HCT116 (cell line): ENCODE measurements around the gene LMBR1. TPM values are rescaled to one million over a fixed set of nuclear protein-coding genes. Genes with fewer than 3 reads are reported as not detected.

Experiments
- ATAC-seq: fragments of 200-7000 bp; cut with Tn5 transposase; 2 replicates; pipeline ENCODE4 v1.9.1; 2020; ENCODE audit warnings: mild to moderate bottlenecking, moderate library complexity
- BruUV-seq: library from RNA; stranded (reverse); fragments of 400-500 nt; replicated peaks from 2 replicates; lab custom pipeline; 2021; lab: Mats Ljungman, UMichigan
- CTCF ChIA-PET: fragments of 300-600 bp; sonication (Branson Sonifier 250); formaldehyde crosslinking; loops from one replicate; lab custom pipeline; 2021; ENCODE audit warnings: antibody characterized with exemption; lab: Charles Lee
- POLR2A ChIA-PET: fragments of 300-600, 350-600 bp; sonication (Branson Sonifier 250); formaldehyde crosslinking; loops from one replicate; lab custom pipeline; 2021; ENCODE audit warnings: antibody characterized with exemption; lab: Charles Lee
- RAD21 ChIA-PET, 2 experiments: fragments of 300-600 bp; sonication (Branson Sonifier 250); formaldehyde crosslinking; loops; one replicate each; lab custom pipeline; 2023; ENCODE audit warnings: low total read pairs in 2 of 2; ENCODE audit not compliant: uncharacterized antibody in 2 of 2, unreplicated experiment in 2 of 2, low non-redundant PET in 1 of 2; lab: Charles Lee
- DNase-seq: peaks from one replicate; pipeline ENCODE4 v3.0.0-alpha.2; 2010; ENCODE audit warnings: low read depth, low spot score
- H2AFZ ChIP-seq: fragments of 200-600 bp; shearing (Covaris generic), sonication (generic); 2 replicates; pipeline ENCODE4 v1.6.1; 2017; ENCODE audit warnings: low read depth, mixed run types, mixed read lengths, antibody characterized with exemption, low read length; ENCODE audit not compliant: poor library complexity, severe bottlenecking
- H3K27ac ChIP-seq: 2 replicates; pipeline ENCODE4 v1.5.1; 2012; ENCODE audit warnings: low read depth, low read length
- H3K27me3 ChIP-seq: fragments of 200-600 bp; sonication (generic); 2 replicates; pipeline ENCODE4 v1.6.1; 2016; ENCODE audit warnings: mixed run types, low read length, mixed read lengths; ENCODE audit not compliant: insufficient read depth
- H3K36me3 ChIP-seq, 2 experiments: fragments of 200-500 bp in 1 of 2; fragments of 200-600 bp in 1 of 2; sonication (Bioruptor generic) in 1 of 2; sonication (generic) in 1 of 2; 2 replicates each; pipeline versions ENCODE4 v1.5.1 to v1.6.1; 2014 to 2016; ENCODE audit warnings: low read length in 2 of 2, inconsistent platforms in 1 of 2, mixed read lengths in 1 of 2, mixed run types in 1 of 2; ENCODE audit not compliant: insufficient read depth in 2 of 2, control insufficient read depth in 1 of 2
- H3K4me1 ChIP-seq, 2 experiments: fragments of 200-600 bp in 1 of 2; sonication (generic) in 1 of 2; 2 replicates each; pipeline versions ENCODE4 v1.5.1 to v1.6.1; 2012 to 2017; ENCODE audit warnings: low read length in 2 of 2, inconsistent platforms in 1 of 2, mild to moderate bottlenecking in 1 of 2, mixed read lengths in 1 of 2, mixed run types in 1 of 2, moderate library complexity in 1 of 2; ENCODE audit not compliant: insufficient read depth in 2 of 2, control insufficient read depth in 1 of 2
- H3K4me2 ChIP-seq: fragments of 200-600 bp; sonication (generic); 2 replicates; pipeline ENCODE4 v1.6.1; 2017; ENCODE audit warnings: mixed run types, low read length, mixed read lengths
- H3K4me3 ChIP-seq, 2 experiments: fragments of 200-600 bp in 1 of 2; sonication (generic) in 1 of 2; replicated peaks in 1 of 2; 2 replicates each; pipeline ENCODE4 v1.5.1; 2011 to 2016; ENCODE audit warnings: low read length in 2 of 2, control low read depth in 1 of 2, low read depth in 1 of 2, mild to moderate bottlenecking in 1 of 2, mixed read lengths in 1 of 2, mixed run types in 1 of 2
- H3K79me2 ChIP-seq: fragments of 200-600 bp; sonication (generic); 2 replicates; pipeline ENCODE4 v1.6.1; 2017; ENCODE audit warnings: mild to moderate bottlenecking, mixed run types, low read length, moderate library complexity, mixed read lengths; ENCODE audit not compliant: insufficient read depth
- H3K9ac ChIP-seq: fragments of 200-600 bp; sonication (generic); 2 replicates; pipeline ENCODE4 v1.6.1; 2016; ENCODE audit warnings: low read length, mixed read lengths
- H3K9me2 ChIP-seq: fragments of 200-600 bp; sonication (generic), shearing (Covaris generic); 2 replicates; pipeline ENCODE4 v1.6.1; 2017; ENCODE audit warnings: mixed run types, mild to moderate bottlenecking, moderate library complexity; ENCODE audit not compliant: insufficient read depth
- H3K9me3 ChIP-seq, 2 experiments: fragments of 200-500 bp in 1 of 2; fragments of 200-600 bp in 1 of 2; sonication (Bioruptor generic) in 1 of 2; sonication (generic) in 1 of 2; 2 replicates each; pipeline ENCODE4 v1.6.1; 2014 to 2017; ENCODE audit warnings: low read length in 2 of 2, mixed read lengths in 2 of 2, inconsistent platforms in 1 of 2, low read depth in 1 of 2, mild to moderate bottlenecking in 1 of 2, mixed run types in 1 of 2, moderate library complexity in 1 of 2; ENCODE audit not compliant: control insufficient read depth in 1 of 2, insufficient read depth in 1 of 2
- H4K20me1 ChIP-seq: fragments of 200-600 bp; sonication (generic), shearing (Covaris generic); 2 replicates; pipeline ENCODE4 v1.6.1; 2017; ENCODE audit warnings: mixed run types, mild to moderate bottlenecking, moderate library complexity; ENCODE audit not compliant: insufficient read depth
- CBX3 ChIP-seq: IDR thresholded peaks from 2 replicates; pipeline ENCODE4 v1.6.1; 2012; ENCODE audit warnings: low read depth
- CEBPB ChIP-seq: IDR thresholded peaks from 2 replicates; pipeline ENCODE4 v1.6.1; 2012; ENCODE audit warnings: low read depth
- EGR1 ChIP-seq: IDR thresholded peaks from 2 replicates; pipeline ENCODE4 v1.6.1; 2012; ENCODE audit warnings: low read depth
- EZH2 ChIP-seq: fragments of 200-600 bp; sonication (generic); IDR thresholded peaks from 2 replicates; pipeline ENCODE4 v1.6.1; 2017; ENCODE audit warnings: antibody characterized with exemption, mixed run types
- FOSL1 ChIP-seq: IDR thresholded peaks from 2 replicates; pipeline ENCODE4 v1.6.1; 2012; ENCODE audit warnings: low read depth
- JUND ChIP-seq: IDR thresholded peaks from 2 replicates; pipeline ENCODE4 v1.6.1; 2012
- SIN3A ChIP-seq: IDR thresholded peaks from 2 replicates; pipeline ENCODE4 v1.6.1; 2012; ENCODE audit warnings: low read depth
- SRF ChIP-seq: IDR thresholded peaks from 2 replicates; pipeline ENCODE4 v1.6.1; 2012; ENCODE audit warnings: low read depth
- YY1 ChIP-seq: IDR thresholded peaks from 2 replicates; pipeline ENCODE4 v1.6.1; 2011; ENCODE audit warnings: low read length, low read depth, moderate library complexity, mild to moderate bottlenecking; ENCODE audit not compliant: insufficient replicate concordance; ENCODE audit errors: extremely low read depth
- ZNF274 ChIP-seq: fragments of 200-500 bp; sonication (Bioruptor generic); IDR thresholded peaks from 2 replicates; pipeline ENCODE4 v1.6.1; 2014; ENCODE audit warnings: mild to moderate bottlenecking, low read depth, low read length, inconsistent platforms
- intact Hi-C: fragments of 100-400 bp; cut with micrococcal nuclease; formaldehyde crosslinking; loops from 2 replicates; pipeline ENCODE4 v1.10.0; 2022
- total RNA-seq: library from RNA; stranded (reverse); gene quantifications from one replicate; pipeline ENCODE4 v1.2.1, GENCODE V29; 2021; ENCODE audit not compliant: unreplicated experiment
- TF ChIP-seq, protein P1 (sequence below): IDR thresholded peaks from 2 replicates; pipeline ENCODE4 v1.6.1; 2012
- TF ChIP-seq, protein P2 (sequence below): IDR thresholded peaks from 2 replicates; pipeline ENCODE4 v1.6.1; 2012; ENCODE audit warnings: low read depth

Gene LMBR1
- total RNA-seq, 1 experiment from 2014 or later, result 84.0 TPM

DNA sequence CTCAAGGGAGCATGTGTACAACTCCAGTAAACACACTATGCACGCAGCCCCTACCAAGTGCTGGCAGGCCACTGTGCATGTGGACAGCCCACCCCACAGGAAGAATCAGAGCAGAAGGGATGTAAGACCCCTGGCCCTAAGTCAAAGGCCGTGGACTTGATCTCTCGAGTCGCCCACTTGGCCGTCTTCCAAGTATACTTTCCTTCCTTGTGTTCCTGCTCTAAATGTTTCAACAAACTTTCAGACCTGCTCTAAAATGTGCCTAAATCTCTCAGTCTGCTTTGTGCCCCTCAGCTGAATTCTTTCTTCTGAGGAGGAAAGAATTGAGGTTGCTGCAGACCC is 35.4 kb upstream of the LMBR1 start:
- H3K27me3 ChIP-seq, result no peaks in the 10 kb centered on the region
- H3K4me3 ChIP-seq, result no peak overlapping the region
- H3K4me1 ChIP-seq, result no peaks in the 10 kb centered on the region
- H3K79me2 ChIP-seq, result no peaks in the 10 kb centered on the region
- ATAC-seq, result no peak
- no peak overlapping the region for H3K4me2 ChIP-seq
- TF ChIP-seq ZNF274, result no peak
- TF ChIP-seq, protein P1, sequence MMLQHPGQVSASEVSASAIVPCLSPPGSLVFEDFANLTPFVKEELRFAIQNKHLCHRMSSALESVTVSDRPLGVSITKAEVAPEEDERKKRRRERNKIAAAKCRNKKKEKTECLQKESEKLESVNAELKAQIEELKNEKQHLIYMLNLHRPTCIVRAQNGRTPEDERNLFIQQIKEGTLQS, result no peak
- TF ChIP-seq EGR1, result no peak
- TF ChIP-seq SIN3A, result no peak
- TF ChIP-seq FOSL1, result no peak
- no peak for TF ChIP-seq YY1
- no peak for TF ChIP-seq EZH2
- TF ChIP-seq CBX3, result no peak
- TF ChIP-seq, protein P2, sequence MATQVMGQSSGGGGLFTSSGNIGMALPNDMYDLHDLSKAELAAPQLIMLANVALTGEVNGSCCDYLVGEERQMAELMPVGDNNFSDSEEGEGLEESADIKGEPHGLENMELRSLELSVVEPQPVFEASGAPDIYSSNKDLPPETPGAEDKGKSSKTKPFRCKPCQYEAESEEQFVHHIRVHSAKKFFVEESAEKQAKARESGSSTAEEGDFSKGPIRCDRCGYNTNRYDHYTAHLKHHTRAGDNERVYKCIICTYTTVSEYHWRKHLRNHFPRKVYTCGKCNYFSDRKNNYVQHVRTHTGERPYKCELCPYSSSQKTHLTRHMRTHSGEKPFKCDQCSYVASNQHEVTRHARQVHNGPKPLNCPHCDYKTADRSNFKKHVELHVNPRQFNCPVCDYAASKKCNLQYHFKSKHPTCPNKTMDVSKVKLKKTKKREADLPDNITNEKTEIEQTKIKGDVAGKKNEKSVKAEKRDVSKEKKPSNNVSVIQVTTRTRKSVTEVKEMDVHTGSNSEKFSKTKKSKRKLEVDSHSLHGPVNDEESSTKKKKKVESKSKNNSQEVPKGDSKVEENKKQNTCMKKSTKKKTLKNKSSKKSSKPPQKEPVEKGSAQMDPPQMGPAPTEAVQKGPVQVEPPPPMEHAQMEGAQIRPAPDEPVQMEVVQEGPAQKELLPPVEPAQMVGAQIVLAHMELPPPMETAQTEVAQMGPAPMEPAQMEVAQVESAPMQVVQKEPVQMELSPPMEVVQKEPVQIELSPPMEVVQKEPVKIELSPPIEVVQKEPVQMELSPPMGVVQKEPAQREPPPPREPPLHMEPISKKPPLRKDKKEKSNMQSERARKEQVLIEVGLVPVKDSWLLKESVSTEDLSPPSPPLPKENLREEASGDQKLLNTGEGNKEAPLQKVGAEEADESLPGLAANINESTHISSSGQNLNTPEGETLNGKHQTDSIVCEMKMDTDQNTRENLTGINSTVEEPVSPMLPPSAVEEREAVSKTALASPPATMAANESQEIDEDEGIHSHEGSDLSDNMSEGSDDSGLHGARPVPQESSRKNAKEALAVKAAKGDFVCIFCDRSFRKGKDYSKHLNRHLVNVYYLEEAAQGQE, result no peak
- no peak for TF ChIP-seq JUND
- TF ChIP-seq CEBPB, result no peak
- no peak for TF ChIP-seq SRF
- TF ChIP-seq, all 23 proteins: peak for 0
- POLR2A ChIA-PET, result no interaction called here
- H3K9ac ChIP-seq, result no peak overlapping the region
- no peaks in the 10 kb centered on the region for H3K9me2 ChIP-seq
- no peaks in the 10 kb centered on the region for H3K36me3 ChIP-seq
- intact Hi-C loops, result no loop called here
- no peak overlapping the region for H3K27ac ChIP-seq
- no peak overlapping the region for H2AFZ ChIP-seq
- BruUV-seq, result no TSS peak
- DNase-seq, result no peak
- no peaks in the 10 kb centered on the region for H3K9me3 ChIP-seq
- RAD21 ChIA-PET, result no interaction called here
- CTCF ChIA-PET, result no interaction called here
- H4K20me1 ChIP-seq, result no peaks in the 10 kb centered on the region
